ENCODE measurements around the gene PCNX2. TPM values are rescaled to one million over a fixed set of nuclear protein-coding genes. Genes with fewer than 3 reads are reported as not detected.

Gene PCNX2
- total and polyA plus RNA-seq, 2 of the 8 experiments (the other 6 are each of a cell fraction or from before 2014, with no cell fraction given): 46.1 to 57.6 TPM

GRCh38 chr1:233282582-233282886 is 13.0 kb downstream of the PCNX2 start:
- Histone ChIP-seq H4K91ac (replicated peaks; ENCODE audit: insufficient read length, low read length) (no peak overlapping the region), H4K5ac (ENCODE audit: insufficient read length, low read depth, low read length) (no peak overlapping the region), H3K36me3 (ENCODE audit: control insufficient read depth in 2 of 4, insufficient read depth in 4 of 4, low read length in 3 of 4) (peaks cover 0 to 10% (median 3%) of the 10 kb centered on the region in 4 experiments; a peak in 3 of 8 replicates), H4K8ac (ENCODE audit: extremely low read depth, insufficient read depth, low read length) (no peak overlapping the region), H2BK5ac (ENCODE audit: low read depth, low read length) (no peak overlapping the region), H3K4me3 (ENCODE audit: extremely low read depth in 1 of 4, insufficient read depth in 2 of 4, low read depth in 3 of 4, low read length in 4 of 4) (no peak overlapping the region), H3K4ac (replicated peaks; ENCODE audit: insufficient read length, low read depth, low read length) (no peak overlapping the region), H2BK12ac (ENCODE audit: low read depth, low read length) (no peak overlapping the region), H3K9ac (replicated peaks in 1 of 4; ENCODE audit: extremely low read depth in 1 of 4, low read depth in 3 of 4, low read length in 3 of 4) (no peak overlapping the region), H3K4me2 (ENCODE audit: insufficient read depth in 1 of 2, low read depth in 2 of 2, low read length in 2 of 2) (no peak overlapping the region), H4K20me1 (replicated peaks in 1 of 2; ENCODE audit: control insufficient read depth in 1 of 2, insufficient read depth in 2 of 2, low read length in 2 of 2) (peaks cover 4 to 6% of the 10 kb centered on the region in 2 experiments), H2BK20ac (ENCODE audit: low read length) (no peak overlapping the region), H3K23ac (ENCODE audit: insufficient read length) (no peak overlapping the region), H2AFZ (ENCODE audit: low read length) (no peak overlapping the region), H3K79me2 (ENCODE audit: control insufficient read depth in 1 of 2, insufficient read depth in 2 of 2, low read length in 2 of 2) (peaks cover 13 to 94% of the 10 kb centered on the region in 2 experiments), H2BK120ac (replicated peaks; ENCODE audit: low read depth, low read length) (no peak overlapping the region), H3K18ac (ENCODE audit: extremely low read depth, low read length) (no peak overlapping the region), H3K27me3 (replicated peaks in 1 of 4; ENCODE audit: control insufficient read depth in 3 of 4, extremely low read depth in 1 of 4, insufficient read depth in 3 of 4, low read length in 3 of 4) (no peaks in the 10 kb centered on the region), H3K79me1 (ENCODE audit: low read depth, low read length) (peaks cover 18% of the 10 kb centered on the region; the same call in 1 of the 2 replicates), H3K14ac (ENCODE audit: insufficient read length) (no peak overlapping the region), H3K4me1 (replicated peaks in 1 of 4; ENCODE audit: control insufficient read depth in 3 of 4, insufficient read depth in 4 of 4, low read length in 3 of 4) (peaks cover 0 to 7% (median 0%) of the 10 kb centered on the region in 4 experiments; a peak in 1 of 7 replicates), H3K9me3 (ENCODE audit: insufficient read depth in 2 of 2, low read depth in 1 of 2, low read length in 1 of 2) (0 out of 4 replicates have a peak, but pooled peaks cover 0 to 2% of the 10 kb centered on the region in 2 experiments), H2AK5ac (ENCODE audit: low read depth, low read length) (no peak overlapping the region), H3K23me2 (ENCODE audit: low read depth, low read length) (no peaks in the 10 kb centered on the region), H2BK15ac (ENCODE audit: low read length) (no peak overlapping the region), H3K27ac (ENCODE audit: low read depth, low read length) (no peak overlapping the region), H3K56ac (replicated peaks; ENCODE audit: insufficient read length, low read depth, low read length) (no peak overlapping the region)
- 88% methylated on average over 3 of the region's 3 CpGs; no CpG with 5 or more reads in 1 of the 2 experiments for WGBS, 2 experiments (ENCODE audit: extremely low coverage in 1 of 2, insufficient coverage in 1 of 2, insufficient read length in 1 of 2, insufficient replicate concordance in 2 of 2, low coverage in 1 of 2, low lambda C conversion rate in 2 of 2, missing lambda C conversion rate in 1 of 2)
- POLR2A ChIA-PET (ENCODE audit: partially characterized antibody): no interaction called here
- no peak for DNase-seq (ENCODE audit: low read depth in 1 of 2, low spot score in 2 of 2)
- no peak for TF ChIP-seq TCF12 (IDR thresholded peaks at IDR 0.05; ENCODE audit: low read depth, low read length)
- no peak for TF ChIP-seq BRCA1 (IDR thresholded peaks at IDR 0.05; ENCODE audit: low read depth, low read length)
- no peak for TF ChIP-seq EP300 (IDR thresholded peaks at IDR 0.05; ENCODE audit: borderline replicate concordance in 1 of 2, low read depth in 2 of 2, low read length in 2 of 2)
- no peak for TF ChIP-seq CBX8 (IDR thresholded peaks at IDR 0.05; ENCODE audit: borderline replicate concordance, low read depth, low read length)
- no peak for TF ChIP-seq SRF (IDR thresholded peaks at IDR 0.05; ENCODE audit: low read depth, low read length)
- TF ChIP-seq JUND (IDR thresholded peaks at IDR 0.05; ENCODE audit: low read length): no peak
- TF ChIP-seq FOSL1 (IDR thresholded peaks at IDR 0.05; ENCODE audit: insufficient read depth, low read depth, low read length): no peak
- no peak for TF ChIP-seq GTF2F1 (IDR thresholded peaks at IDR 0.05; ENCODE audit: borderline replicate concordance, low read depth, low read length)
- TF ChIP-seq PHF8 (conservative IDR thresholded peaks at IDR 0.05; ENCODE audit: low read depth, low read length): no peak
- TF ChIP-seq KDM4A (IDR thresholded peaks at IDR 0.05; ENCODE audit: low read depth, low read length, severe bottlenecking): no peak
- no peak for TF ChIP-seq KDM5A (IDR thresholded peaks at IDR 0.05; ENCODE audit: low read length)
- TF ChIP-seq SIX5 (IDR thresholded peaks at IDR 0.05; ENCODE audit: low read depth, low read length): no peak
- no peak for TF ChIP-seq CHD2 (IDR thresholded peaks at IDR 0.05; ENCODE audit: low read length)
- FAIRE-seq: no peak
- CTCF ChIA-PET (ENCODE audit: partially characterized antibody): interaction anchor here (1.2 kb wide), 1 partner anchor 18 kb away, joined by 4 read pairs; no protein-coding TSS in a partner anchor
